Activated T-helper 2 cell treated with anti-CD3 and anti-CD28 coated beads, Interferon-gamma antibody, Interleukin-2, Interleukin-4, amounts not matched to agents 10 μg/mL and 5 μg/mL and 100 μg/mL, durations not matched to agents 14 hours and 24 hours and 36 hours (primary cell): Measurements from ENCODE around the gene LPP. TPM values are rescaled to one million over a fixed set of nuclear protein-coding genes. Genes with fewer than 3 reads are reported as not detected.
"Not testable (repeated sequence)": the region's sequence is repeated elsewhere in the genome, so short reads cannot be mapped to it uniquely, and the experiment has no call there.

Experiments used
- DNase-seq: peaks from one replicate; pipeline ENCODE4 v3.0.0; 2021; ENCODE audit warnings: low spot score
- H3K27ac Mint-ChIP-seq: one replicate; pipeline ENCODE4 v1.8.0; 2021; ENCODE audit warnings: mixed read lengths
- H3K27me3 Mint-ChIP-seq: one replicate; pipeline ENCODE4 v1.8.0; 2021; ENCODE audit warnings: low read depth, mixed read lengths
- H3K36me3 Mint-ChIP-seq: one replicate; pipeline ENCODE4 v1.8.0; 2021; ENCODE audit warnings: low read depth, mixed read lengths
- H3K4me1 Mint-ChIP-seq: one replicate; pipeline ENCODE4 v1.8.0; 2021; ENCODE audit warnings: low read depth, mixed read lengths
- H3K4me3 Mint-ChIP-seq: one replicate; pipeline ENCODE4 v1.8.0; 2021; ENCODE audit warnings: low read depth, mild to moderate bottlenecking, moderate library complexity, mixed read lengths
- H3K9me3 Mint-ChIP-seq: one replicate; pipeline ENCODE4 v1.8.0; 2021; ENCODE audit warnings: mixed read lengths
- intact Hi-C: fragments of 100-400 bp; cut with micrococcal nuclease; formaldehyde crosslinking; loops from one replicate; pipeline ENCODE4 v1.15.1; 2023
- total RNA-seq: library from RNA; stranded (reverse); gene quantifications from 2 replicates; pipeline ENCODE4 v1.2.3, GENCODE V29; 2022

Gene LPP
- total RNA-seq, 1 donor from 2014 or later = 54.5 TPM

DNA sequence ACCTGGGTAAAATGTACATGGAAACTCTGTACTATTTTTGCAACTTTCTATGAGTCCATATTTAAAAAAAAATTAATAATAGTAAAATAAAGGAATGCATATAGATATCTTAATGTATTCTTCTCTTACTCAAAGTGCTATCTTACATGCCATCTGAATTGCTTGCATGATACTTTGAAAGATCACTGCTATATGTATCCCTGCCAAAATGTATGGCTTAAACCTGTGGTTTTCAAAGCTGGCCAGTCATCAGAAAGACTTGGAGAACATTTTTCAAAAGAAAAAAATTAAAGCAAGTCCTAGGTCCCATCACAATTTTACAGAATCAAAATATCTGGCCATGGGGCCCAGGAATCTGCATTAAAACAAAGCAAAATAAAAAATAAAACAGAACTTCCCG lies 262.1 kb downstream of the LPP start:
- no peaks in the 10 kb centered on the region for H3K36me3 Mint-ChIP-seq
- H3K9me3 Mint-ChIP-seq = no peaks in the 10 kb centered on the region
- no peak for DNase-seq
- intact Hi-C loops = no loop called here
- peaks cover 20% of the 10 kb centered on the region for H3K4me1 Mint-ChIP-seq
- H3K4me3 Mint-ChIP-seq = no peak overlapping the region
- H3K27ac Mint-ChIP-seq = no peak overlapping the region
- no peaks in the 10 kb centered on the region for H3K27me3 Mint-ChIP-seq

- Mint-ChIP-seq H3K27me3 (no peaks in the 10 kb centered on the region), H3K4me1 (peaks cover 20% of the 10 kb centered on the region), H3K27ac (no peak overlapping the region), H3K36me3 (peaks cover 6% of the 10 kb centered on the region), H3K4me3 (no peak overlapping the region), H3K9me3 (no peaks in the 10 kb centered on the region)
- no peak for DNase-seq
- intact Hi-C loops = no loop called here
Measured at GRCh38 chr3:188417271-188417696, 263.3 kb downstream of the LPP start.

GRCh38 chr3:188417766-188418165 lies 263.8 kb downstream of the LPP start:
- Mint-ChIP-seq H3K36me3 (peaks cover 10% of the 10 kb centered on the region), H3K9me3 (no peaks in the 10 kb centered on the region), H3K4me1 (peaks cover 21% of the 10 kb centered on the region), H3K4me3 (no peak overlapping the region), H3K27me3 (no peaks in the 10 kb centered on the region), H3K27ac (no peak overlapping the region)
- intact Hi-C loops = no loop called here
- no peak for DNase-seq

DNA sequence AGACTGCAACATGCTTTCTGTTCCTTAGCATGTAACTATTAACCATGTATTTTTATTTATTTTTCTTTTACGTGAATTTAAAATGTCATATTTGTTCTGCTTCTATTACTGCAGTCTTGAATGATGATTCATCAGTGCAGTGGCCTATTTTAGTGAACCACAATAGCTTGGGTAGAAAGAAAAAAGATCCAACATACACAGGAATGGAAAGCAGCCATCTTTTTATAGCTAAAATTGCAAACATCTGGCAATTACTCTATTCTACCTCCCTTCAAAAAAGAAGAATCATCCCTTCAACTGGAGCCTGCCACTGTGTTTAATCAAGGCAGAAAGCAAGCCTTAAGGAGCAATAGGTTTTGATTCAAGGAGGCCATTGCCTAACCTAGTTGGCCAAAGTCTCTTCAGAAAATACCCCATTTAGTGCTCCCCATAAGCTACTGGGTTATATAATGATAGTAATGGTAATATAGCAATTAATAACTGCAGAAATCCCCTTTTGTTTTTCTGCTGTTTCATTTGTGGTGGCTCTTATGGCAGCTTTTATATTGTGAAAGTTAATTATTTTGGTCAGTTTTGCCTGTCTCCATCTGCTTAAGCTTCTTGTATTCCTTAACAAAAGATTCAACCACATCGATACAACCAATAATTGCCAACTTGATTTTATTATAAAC lies 267.3 kb downstream of the LPP start:
- DNase-seq = no peak
- peaks cover 17% of the 10 kb centered on the region for H3K4me1 Mint-ChIP-seq
- intact Hi-C loops = no loop called here
- H3K36me3 Mint-ChIP-seq = peaks cover 43% of the 10 kb centered on the region
- H3K27ac Mint-ChIP-seq = no peak overlapping the region
- no peak overlapping the region for H3K4me3 Mint-ChIP-seq
- H3K9me3 Mint-ChIP-seq = peaks cover 28% of the 10 kb centered on the region
- no peaks in the 10 kb centered on the region for H3K27me3 Mint-ChIP-seq

DNA sequence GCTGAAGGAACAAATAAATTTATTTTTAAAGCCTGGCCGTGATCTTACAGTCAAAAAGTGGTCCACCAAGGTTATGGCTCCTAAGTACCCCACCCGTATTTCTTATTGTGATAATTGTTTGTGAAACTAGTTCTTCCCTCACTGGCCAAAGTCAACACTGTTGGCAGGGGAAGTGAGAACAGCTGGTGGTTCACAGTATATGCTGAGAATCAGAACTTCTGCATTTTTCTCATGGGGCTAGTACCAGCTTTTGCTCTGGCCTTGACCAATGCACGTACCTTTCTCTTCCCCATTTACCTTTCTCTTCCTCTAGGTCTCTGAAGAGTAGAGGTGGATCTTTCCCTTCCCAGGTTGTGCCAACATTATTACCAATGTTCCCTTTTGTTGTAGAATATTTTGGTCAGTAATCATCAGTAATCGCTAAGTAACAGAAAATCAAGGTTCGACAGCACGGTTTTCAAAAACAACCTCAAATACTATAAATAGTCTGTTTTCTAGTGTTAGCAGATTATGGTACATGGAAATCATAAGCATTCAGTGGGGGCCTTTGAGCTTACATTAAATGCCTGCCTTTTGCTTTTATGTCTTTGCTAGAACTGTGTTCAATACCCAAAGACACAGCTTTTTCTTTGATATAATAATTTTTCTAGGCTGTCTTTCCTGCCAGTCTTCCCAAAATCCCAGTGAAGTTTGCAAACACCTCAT lies 268.0 kb downstream of the LPP start:
- Mint-ChIP-seq H3K4me1 (peaks cover 16% of the 10 kb centered on the region), H3K27ac (no peak overlapping the region), H3K4me3 (no peak overlapping the region), H3K9me3 (peaks cover 34% of the 10 kb centered on the region), H3K27me3 (no peaks in the 10 kb centered on the region), H3K36me3 (peaks cover 49% of the 10 kb centered on the region)
- DNase-seq = no peak
- intact Hi-C loops = no loop called here

DNA sequence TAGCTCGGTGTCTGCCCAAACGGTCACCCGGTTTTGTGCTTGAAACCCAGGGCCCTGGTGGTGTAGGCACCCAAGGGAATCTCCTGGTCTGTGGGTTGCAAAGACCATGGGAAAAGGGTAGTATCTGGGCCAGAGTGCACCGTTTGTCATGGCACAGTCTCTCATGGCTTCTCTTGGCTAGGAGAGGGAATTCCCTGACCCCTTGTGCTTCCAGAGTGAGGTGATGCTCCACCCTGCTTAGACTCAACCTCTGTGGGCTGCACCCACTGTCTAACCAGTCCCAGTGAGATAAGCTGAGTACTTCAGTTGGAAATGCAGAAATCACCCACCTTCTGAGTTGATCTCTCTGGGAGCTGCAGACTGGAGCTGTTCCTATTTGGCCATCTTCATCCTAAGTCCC lies 274.0 kb downstream of the LPP start:
- Mint-ChIP-seq H3K4me1 (peaks cover 14% of the 10 kb centered on the region), H3K9me3 (peaks cover 41% of the 10 kb centered on the region), H3K36me3 (peaks cover 59% of the 10 kb centered on the region)
- H3K27ac Mint-ChIP-seq, H3K4me3 Mint-ChIP-seq, H3K27me3 Mint-ChIP-seq, intact Hi-C loops, DNase-seq: not testable (repeated sequence)

DNA sequence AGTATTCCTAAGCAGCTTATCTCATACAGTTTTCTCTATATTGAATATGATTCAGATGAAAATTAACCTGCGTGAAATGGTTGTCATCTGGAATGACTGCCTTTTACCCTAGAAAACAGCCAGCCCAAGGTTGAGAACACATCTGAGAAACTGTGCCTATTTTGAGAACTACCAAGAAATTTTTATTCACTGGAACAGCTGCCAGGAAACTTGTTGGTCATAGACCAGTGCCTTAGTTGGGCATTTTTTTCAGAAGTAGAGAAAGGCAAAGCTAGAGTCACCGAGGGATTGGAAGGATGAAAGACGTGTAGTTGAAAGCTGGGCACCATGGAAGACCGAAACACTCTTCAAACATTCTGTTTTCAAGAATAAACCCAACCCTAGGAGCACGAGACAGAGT lies 277.1 kb downstream of the LPP start:
- H3K27ac Mint-ChIP-seq = no peak overlapping the region
- H3K27me3 Mint-ChIP-seq = no peaks in the 10 kb centered on the region
- peaks cover 15% of the 10 kb centered on the region for H3K9me3 Mint-ChIP-seq
- DNase-seq = no peak
- H3K4me1 Mint-ChIP-seq = peaks cover 28% of the 10 kb centered on the region
- H3K4me3 Mint-ChIP-seq = no peak overlapping the region
- peaks cover 40% of the 10 kb centered on the region for H3K36me3 Mint-ChIP-seq
- intact Hi-C loops = no loop called here

GRCh38 chr3:188431553-188431952 lies 277.6 kb downstream of the LPP start:
- intact Hi-C loops = no loop called here
- Mint-ChIP-seq H3K9me3 (peaks cover 10% of the 10 kb centered on the region), H3K4me1 (peaks cover 29% of the 10 kb centered on the region), H3K36me3 (peaks cover 38% of the 10 kb centered on the region), H3K27me3 (no peaks in the 10 kb centered on the region), H3K4me3 (no peak overlapping the region), H3K27ac (no peak overlapping the region)
- DNase-seq = no peak

- peaks cover 32% of the 10 kb centered on the region for H3K36me3 Mint-ChIP-seq
- peak overlapping the region; percentile 52 for H3K27ac Mint-ChIP-seq
- no peak for DNase-seq
- H3K27me3 Mint-ChIP-seq = no peaks in the 10 kb centered on the region
- H3K9me3 Mint-ChIP-seq = peaks cover 4% of the 10 kb centered on the region
- intact Hi-C loops = no loop called here
- peaks cover 34% of the 10 kb centered on the region for H3K4me1 Mint-ChIP-seq
- peak overlapping the region; percentile 42 for H3K4me3 Mint-ChIP-seq
Measured at GRCh38 chr3:188432802-188433520, 279.0 kb downstream of the LPP start.

GRCh38 chr3:188433521-188434150 lies 279.7 kb downstream of the LPP start:
- DNase-seq = no peak
- peak overlapping the region; percentile 52 for H3K27ac Mint-ChIP-seq

DNA sequence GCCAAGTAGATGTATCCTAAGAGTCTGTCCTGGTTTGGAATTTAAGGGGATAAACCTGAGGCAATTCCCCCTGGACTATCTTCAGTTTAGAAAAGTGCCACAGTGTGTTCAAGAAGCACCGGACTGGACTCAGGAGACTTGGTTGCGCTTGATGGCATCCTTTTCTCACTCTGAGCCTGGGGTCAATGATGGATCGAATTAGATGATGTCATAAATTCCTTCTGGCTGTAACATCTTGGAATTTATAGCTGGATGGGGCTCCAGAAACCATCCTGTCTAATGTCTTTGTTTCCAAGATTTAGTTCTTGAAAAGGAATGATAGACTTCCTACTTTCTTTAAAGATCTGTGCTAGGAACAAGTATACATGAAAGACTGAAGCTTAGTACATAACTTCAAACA lies 280.6 kb downstream of the LPP start:
- H3K36me3 Mint-ChIP-seq = peaks cover 32% of the 10 kb centered on the region
- DNase-seq = no peak
- no peaks in the 10 kb centered on the region for H3K27me3 Mint-ChIP-seq
- H3K4me3 Mint-ChIP-seq = no peak overlapping the region
- intact Hi-C loops = no loop called here
- peaks cover 4% of the 10 kb centered on the region for H3K9me3 Mint-ChIP-seq
- H3K27ac Mint-ChIP-seq = no peak overlapping the region
- H3K4me1 Mint-ChIP-seq = peaks cover 49% of the 10 kb centered on the region

More at GRCh38 chr3:188433521-188434150, 279.7 kb downstream of the LPP start:
- Mint-ChIP-seq H3K36me3 (peaks cover 32% of the 10 kb centered on the region), H3K27me3 (no peaks in the 10 kb centered on the region), H3K4me3 (peak overlapping the region; percentile 42), H3K4me1 (peaks cover 40% of the 10 kb centered on the region), H3K9me3 (peaks cover 4% of the 10 kb centered on the region)
- intact Hi-C loops = no loop called here

- Mint-ChIP-seq H3K27me3 (no peaks in the 10 kb centered on the region), H3K36me3 (peaks cover 31% of the 10 kb centered on the region), H3K4me3 (no peak overlapping the region), H3K4me1 (peaks cover 56% of the 10 kb centered on the region), H3K27ac (no peak overlapping the region), H3K9me3 (peaks cover 4% of the 10 kb centered on the region)
- intact Hi-C loops = loop anchor here (5.0 kb wide), 1 partner anchor 513 kb away; no protein-coding TSS in a partner anchor
- DNase-seq = no peak
Measured at GRCh38 chr3:188435266-188435665, 281.3 kb downstream of the LPP start.
